WERI-Rb-1 (cell line): Measurements from ENCODE around the gene PML.

Source experiments
- DNase-seq: peaks from one replicate; pipeline ENCODE4 v3.0.0-alpha.2; 2020
- H3K27ac ChIP-seq: fragments of 250-450 bp; sonication (Bioruptor Pico); 2 replicates; pipeline ENCODE4 v1.5.1; 2020; ENCODE audit warnings: mild to moderate bottlenecking, moderate library complexity
- H3K27me3 ChIP-seq: fragments of 250-450 bp; sonication (Bioruptor Pico); 2 replicates; pipeline ENCODE4 v1.5.1; 2021; ENCODE audit warnings: mild to moderate bottlenecking, low read depth, moderate library complexity; ENCODE audit not compliant: insufficient read depth, severe bottlenecking
- H3K36me3 ChIP-seq: fragments of 250-450 bp; sonication (Bioruptor Pico); 2 replicates; pipeline ENCODE4 v1.5.1; 2020; ENCODE audit warnings: mild to moderate bottlenecking, moderate library complexity
- H3K4me3 ChIP-seq: 2 replicates; pipeline ENCODE4 v1.5.1; 2011; ENCODE audit warnings: low read depth, mild to moderate bottlenecking, control low read depth, low read length
- H3K9me3 ChIP-seq: fragments of 250-450 bp; sonication (Bioruptor Pico); 2 replicates; pipeline ENCODE4 v1.5.1; 2021; ENCODE audit warnings: mild to moderate bottlenecking, moderate library complexity; ENCODE audit not compliant: severe bottlenecking
- CTCF ChIP-seq: IDR thresholded peaks from 2 replicates; pipeline ENCODE4 v1.5.1; 2011; ENCODE audit warnings: low read depth, mild to moderate bottlenecking, control low read depth, inconsistent platforms, low read length

PML gene

GRCh38 chr15:73948396-73948795, 46.1 kb upstream of the PML start:
- H3K27me3 ChIP-seq = no peaks in the 10 kb centered on the region
- TF ChIP-seq CTCF = no peak
- no peaks in the 10 kb centered on the region for H3K9me3 ChIP-seq
- peak overlapping the region; percentile 95 for H3K27ac ChIP-seq
- H3K36me3 ChIP-seq = peaks cover 72% of the 10 kb centered on the region
- no peak for DNase-seq
- no peak overlapping the region for H3K4me3 ChIP-seq

- no peak for TF ChIP-seq CTCF
- Histone ChIP-seq H3K27me3 (no peaks in the 10 kb centered on the region), H3K4me3 (no peak overlapping the region), H3K9me3 (no peaks in the 10 kb centered on the region), H3K36me3 (peaks cover 67% of the 10 kb centered on the region), H3K27ac (peak overlapping the region; percentile 99)
- DNase-seq = peak; percentile 93
Measured at GRCh38 chr15:73948982-73949381, 45.5 kb upstream of the PML start.

GRCh38 chr15:73949496-73949895, 45.0 kb upstream of the PML start:
- Histone ChIP-seq H3K27me3 (no peaks in the 10 kb centered on the region), H3K4me3 (no peak overlapping the region), H3K27ac (peak overlapping the region; percentile 99), H3K9me3 (no peaks in the 10 kb centered on the region), H3K36me3 (peaks cover 63% of the 10 kb centered on the region)
- TF ChIP-seq CTCF = no peak
- no peak for DNase-seq

- no peaks in the 10 kb centered on the region for H3K27me3 ChIP-seq
- peaks cover 56% of the 10 kb centered on the region for H3K36me3 ChIP-seq
- H3K4me3 ChIP-seq = no peak overlapping the region
- no peak for DNase-seq
- TF ChIP-seq CTCF = no peak
- H3K27ac ChIP-seq = peak overlapping the region; percentile 99
- H3K9me3 ChIP-seq = no peaks in the 10 kb centered on the region
Measured at GRCh38 chr15:73950479-73950830, 44.1 kb upstream of the PML start.

GRCh38 chr15:73950831-73951561, 43.5 kb upstream of the PML start:
- TF ChIP-seq CTCF = peak; percentile 87
- Histone ChIP-seq H3K27me3 (no peaks in the 10 kb centered on the region), H3K9me3 (no peaks in the 10 kb centered on the region), H3K27ac (peak overlapping the region; percentile 99), H3K4me3 (no peak overlapping the region), H3K36me3 (peaks cover 55% of the 10 kb centered on the region)
- DNase-seq = peak; percentile 97

- Histone ChIP-seq H3K36me3 (peaks cover 53% of the 10 kb centered on the region), H3K27me3 (no peaks in the 10 kb centered on the region), H3K9me3 (no peaks in the 10 kb centered on the region), H3K4me3 (no peak overlapping the region), H3K27ac (peak overlapping the region; percentile 99)
- no peak for TF ChIP-seq CTCF
- DNase-seq = peak; percentile 85
Measured at GRCh38 chr15:73951601-73952000, 42.9 kb upstream of the PML start.
